ENCODE results near the gene MYRFL. TPM values are rescaled to one million over a fixed set of nuclear protein-coding genes. Genes with fewer than 3 reads are reported as not detected.

Gene MYRFL
- total RNA-seq, 1 experiment from 2014 or later: 0.57 TPM

GRCh38 chr12:69821032-69821455 lies 4.0 kb upstream of the MYRFL start:
- Histone ChIP-seq H2BK5ac (ENCODE audit: insufficient read length, low read length) (no peak overlapping the region), H3K79me2 (ENCODE audit: insufficient read depth, low read length) (no peaks in the 10 kb centered on the region), H2BK20ac (ENCODE audit: low read depth, low read length, poor library complexity, severe bottlenecking) (no peak overlapping the region), H4K8ac (replicated peaks; ENCODE audit: insufficient read length, low read depth, low read length) (no peak overlapping the region), H3K27me3 (ENCODE audit: insufficient read depth, low read length) (no peaks in the 10 kb centered on the region), H3K79me1 (ENCODE audit: insufficient read depth, low read depth, low read length, poor library complexity, severe bottlenecking) (no peaks in the 10 kb centered on the region), H3K4ac (ENCODE audit: low read depth, low read length) (no peak overlapping the region), H3K14ac (ENCODE audit: insufficient read depth, low read length) (no peak overlapping the region), H2AK5ac (ENCODE audit: insufficient read length, low read length) (no peak overlapping the region), H3K23me2 (ENCODE audit: insufficient read length, low read depth, low read length, poor library complexity, severe bottlenecking) (no peaks in the 10 kb centered on the region), H3K23ac (ENCODE audit: insufficient read length, low read depth, low read length) (no peak overlapping the region), H2AFZ (ENCODE audit: low read length) (no peak overlapping the region), H3K56ac (ENCODE audit: insufficient read length, low read depth, low read length) (no peak overlapping the region), H4K20me1 (ENCODE audit: control insufficient read depth, insufficient read depth, insufficient read length) (no peaks in the 10 kb centered on the region), H3K27ac (ENCODE audit: insufficient read length, low read depth, low read length) (no peak overlapping the region), H3K4me1 (ENCODE audit: insufficient read depth, low read length) (no peaks in the 10 kb centered on the region), H4K5ac (ENCODE audit: insufficient read length, low read depth, low read length) (no peak overlapping the region), H3T11ph (ENCODE audit: low read length) (no peak overlapping the region), H4K91ac (ENCODE audit: insufficient read length, low read depth, low read length) (no peak overlapping the region), H2BK120ac (ENCODE audit: low read depth, low read length, poor library complexity, severe bottlenecking) (no peak overlapping the region), H3K18ac (ENCODE audit: insufficient read length, low read depth, low read length) (no peak overlapping the region), H3K4me2 (ENCODE audit: insufficient read depth, insufficient read length, low read length) (no peak overlapping the region), H3K9me3 (ENCODE audit: control insufficient read depth, low read depth, low read length) (no peaks in the 10 kb centered on the region), H2BK12ac (ENCODE audit: insufficient read length, low read depth, low read length) (no peak overlapping the region), H2BK15ac (ENCODE audit: low read depth, low read length) (no peak overlapping the region), H3K9ac (ENCODE audit: extremely low read depth, insufficient read length, low read length) (no peak overlapping the region)
- no peak overlapping the region for H3K27ac Mint-ChIP-seq
- no peaks in the 10 kb centered on the region for H3K27me3 Mint-ChIP-seq (ENCODE audit: low read depth)
- no peaks in the 10 kb centered on the region for H3K9me3 Mint-ChIP-seq
- no CpG with 5 or more reads among the region's 6 CpGs for WGBS (ENCODE audit: extremely low coverage, insufficient read length, low lambda C conversion rate)
- H3K36me3 Mint-ChIP-seq (ENCODE audit: insufficient read depth in 1 of 3, low read depth in 3 of 3): peaks cover 0 to 5% (median 0%) of the 10 kb centered on the region in 3 experiments; a peak in 2 of 7 replicates
- no peak overlapping the region for H3K4me3 Mint-ChIP-seq
- peaks cover 13% of the 10 kb centered on the region in 2 experiments; a peak in 3 of 4 replicates for H3K4me1 Mint-ChIP-seq
- DNase-seq: no peak
- no peak for TF ChIP-seq CTCF (conservative IDR thresholded peaks at IDR 0.05)
